Measurements from ENCODE around the gene SELENOI. TPM values are rescaled to one million over a fixed set of nuclear protein-coding genes. Genes with fewer than 3 reads are reported as not detected.

The SELENOI gene
- total and polyA plus RNA-seq, 2 experiments from 2014 or later = 8.4 to 67.8 TPM

GRCh38 chr2:26363323-26363722 is 17.4 kb downstream of the SELENOI start:
- Histone ChIP-seq H3K36me3 (ENCODE audit: insufficient read depth) (peaks cover 4% of the 10 kb centered on the region; the same call in 1 of the 2 replicates), H4K20me1 (replicated peaks; ENCODE audit: insufficient read depth) (peaks cover 34% of the 10 kb centered on the region), H3K27ac (ENCODE audit: low read depth) (no peak overlapping the region), H2AFZ (no peak overlapping the region), H3K79me2 (replicated peaks; ENCODE audit: insufficient read depth) (peaks cover 65% of the 10 kb centered on the region), H3K4me3 (no peak overlapping the region), H3F3A (replicated peaks; ENCODE audit: low read depth) (no peaks in the 10 kb centered on the region), H3K27me3 (ENCODE audit: insufficient read depth) (no peaks in the 10 kb centered on the region), H3K4me1 (ENCODE audit: insufficient read depth) (no peaks in the 10 kb centered on the region), H3K9me2 (ENCODE audit: insufficient read depth) (no peaks in the 10 kb centered on the region), H3K4me2 (no peak overlapping the region)
- no peak for DNase-seq (ENCODE audit: low spot score)
- no peak for ATAC-seq
- TF ChIP-seq POLR2AphosphoS5 (IDR thresholded peaks at IDR 0.05; ENCODE audit: low read depth) (no peak), ZNF331 (CRISPR knock-in tag; IDR thresholded peaks at IDR 0.05; ENCODE audit: low read depth) (no peak), NANOG (IDR thresholded peaks at IDR 0.05; ENCODE audit: borderline replicate concordance) (no peak), CREB1 (CRISPR knock-in tag; IDR thresholded peaks at IDR 0.05; ENCODE audit: low read depth) (no peak)
- Mint-ChIP-seq H3K36me3 (ENCODE audit: low read depth) (peaks cover 16% of the 10 kb centered on the region), H3K27ac (no peak overlapping the region), H3K27me3 (ENCODE audit: insufficient read depth, low read depth, poor library complexity) (peaks cover 3% of the 10 kb centered on the region), H3K4me1 (no peaks in the 10 kb centered on the region; the same call in 2 of the 3 replicates), H3K9me3 (no peaks in the 10 kb centered on the region), H3K4me3 (no peak overlapping the region)

GRCh38 chr2:26363958-26364357 is 18.0 kb downstream of the SELENOI start:
- Histone ChIP-seq H3K4me3 (no peak overlapping the region), H4K20me1 (replicated peaks; ENCODE audit: insufficient read depth) (peaks cover 28% of the 10 kb centered on the region), H3K27me3 (ENCODE audit: insufficient read depth) (no peaks in the 10 kb centered on the region), H3K79me2 (replicated peaks; ENCODE audit: insufficient read depth) (peaks cover 59% of the 10 kb centered on the region), H3K27ac (ENCODE audit: low read depth) (no peak overlapping the region), H2AFZ (no peak overlapping the region), H3K9me2 (ENCODE audit: insufficient read depth) (no peaks in the 10 kb centered on the region), H3K36me3 (ENCODE audit: insufficient read depth) (peaks cover 4% of the 10 kb centered on the region; the same call in 1 of the 2 replicates), H3K4me1 (ENCODE audit: insufficient read depth) (no peaks in the 10 kb centered on the region), H3F3A (replicated peaks; ENCODE audit: low read depth) (no peaks in the 10 kb centered on the region), H3K4me2 (no peak overlapping the region)
- ATAC-seq = no peak
- H3K9me3 Mint-ChIP-seq = no peaks in the 10 kb centered on the region
- no peak for DNase-seq (ENCODE audit: low spot score)
- no peak overlapping the region for H3K4me3 Mint-ChIP-seq
- no peak overlapping the region for H3K27ac Mint-ChIP-seq
- no peaks in the 10 kb centered on the region; the same call in 2 of the 3 replicates for H3K4me1 Mint-ChIP-seq
- peaks cover 3% of the 10 kb centered on the region for H3K27me3 Mint-ChIP-seq (ENCODE audit: insufficient read depth, low read depth, poor library complexity)
- H3K36me3 Mint-ChIP-seq (ENCODE audit: low read depth) = peaks cover 23% of the 10 kb centered on the region
- TF ChIP-seq ZNF462 (CRISPR knock-in tag; IDR thresholded peaks at IDR 0.05) (no peak), STAT1 (IDR thresholded peaks at IDR 0.05; ENCODE audit: unreplicated experiment) (no peak), ZNF114 (CRISPR knock-in tag; IDR thresholded peaks at IDR 0.05) (no peak), EZH2 (IDR thresholded peaks at IDR 0.05; ENCODE audit: low read depth, unreplicated experiment) (no peak), NANOG (IDR thresholded peaks at IDR 0.05; ENCODE audit: borderline replicate concordance) (no peak), CTCF (conservative IDR thresholded peaks at IDR 0.05; ENCODE audit: low read depth in 2 of 2) (no peak), ZNF331 (CRISPR knock-in tag; IDR thresholded peaks at IDR 0.05; ENCODE audit: low read depth) (no peak), POLR2AphosphoS5 (IDR thresholded peaks at IDR 0.05; ENCODE audit: low read depth) (no peak), REST (IDR thresholded peaks at IDR 0.05; ENCODE audit: unreplicated experiment) (no peak)
